NCI-H187 (cell line): ENCODE measurements around the gene RNF8.
A peak's percentile ranks its signal among the peaks of the same experiment; 100 is the strongest.

Experiments used
- DNase-seq, 2 experiments: peaks; one replicate each; lab custom pipeline; 2025; lab: John Stamatoyannopoulos, UW

Gene RNF8

GRCh38 chr6:37359039-37359438 lies 5.3 kb downstream of the RNF8 start:
- no peak for DNase-seq

GRCh38 chr6:37362101-37362828 lies 8.5 kb downstream of the RNF8 start:
- no peak for DNase-seq

- DNase-seq = no peak
Observed at GRCh38 chr6:37365791-37366190, 12.0 kb downstream of the RNF8 start.

- no peak for DNase-seq
Observed at GRCh38 chr6:37366910-37367309, 13.1 kb downstream of the RNF8 start.

GRCh38 chr6:37368961-37369320 lies 15.2 kb downstream of the RNF8 start:
- DNase-seq = no peak

- DNase-seq = no peak
Observed at GRCh38 chr6:37369321-37370201, 15.8 kb downstream of the RNF8 start.

- DNase-seq = peak in 1 of 2 experiments; percentile 16
Observed at GRCh38 chr6:37371154-37372083, 17.6 kb downstream of the RNF8 start.

GRCh38 chr6:37372116-37372515 lies 18.3 kb downstream of the RNF8 start:
- no peak for DNase-seq

GRCh38 chr6:37373822-37374471 lies 20.2 kb downstream of the RNF8 start:
- DNase-seq = no peak

- DNase-seq = no peak
Observed at GRCh38 chr6:37375376-37375775, 21.6 kb downstream of the RNF8 start.

- no peak for DNase-seq
Observed at GRCh38 chr6:37376078-37376743, 22.4 kb downstream of the RNF8 start.

GRCh38 chr6:37381579-37381978 lies 27.8 kb downstream of the RNF8 start:
- peak in 1 of 2 experiments; percentile 24 for DNase-seq

GRCh38 chr6:37382994-37383765 lies 29.4 kb downstream of the RNF8 start:
- no peak for DNase-seq

- no peak for DNase-seq
Observed at GRCh38 chr6:37388578-37388977, 34.8 kb downstream of the RNF8 start.

GRCh38 chr6:37389857-37390256 lies 36.1 kb downstream of the RNF8 start:
- no peak for DNase-seq

GRCh38 chr6:37391120-37391519 lies 37.3 kb downstream of the RNF8 start:
- DNase-seq = no peak

- DNase-seq = no peak
Observed at GRCh38 chr6:37392821-37393220, 39.0 kb downstream of the RNF8 start.

GRCh38 chr6:37393381-37393929 lies 39.7 kb downstream of the RNF8 start:
- no peak for DNase-seq

GRCh38 chr6:37396571-37397180 lies 42.9 kb downstream of the RNF8 start:
- DNase-seq = no peak

- DNase-seq = no peak
Observed at GRCh38 chr6:37399131-37399530, 45.3 kb downstream of the RNF8 start.
